ENCODE results near the gene RAB27A. TPM values are rescaled to one million over a fixed set of nuclear protein-coding genes. Genes with fewer than 3 reads are reported as not detected.
"Not testable (repeated sequence)": the region's sequence is repeated elsewhere in the genome, so short reads cannot be mapped to it uniquely, and the experiment has no call there.

Gene RAB27A
- total RNA-seq, 1 donor from 2014 or later = 13.1 TPM

GRCh38 chr15:55297315-55297714 is 7.7 kb upstream of the RAB27A start:
- TF ChIP-seq CTCF (IDR thresholded peaks at IDR 0.05; ENCODE audit: unreplicated experiment) = no peak
- no peak overlapping the region for H3K4me3 Mint-ChIP-seq
- no peaks in the 10 kb centered on the region for H3K36me3 Mint-ChIP-seq
- H3K4me1 Mint-ChIP-seq = no peaks in the 10 kb centered on the region
- no peaks in the 10 kb centered on the region for H3K27me3 Mint-ChIP-seq (ENCODE audit: low read depth)
- H3K9me3 Mint-ChIP-seq = peaks cover 6% of the 10 kb centered on the region
- H3K27ac Mint-ChIP-seq = no peak overlapping the region
- no peak for DNase-seq (ENCODE audit: low spot score in 2 of 2, unreplicated experiment in 2 of 2)

GRCh38 chr15:55290528-55291057 is 980 bp upstream of the RAB27A start:
- DNase-seq (ENCODE audit: low spot score in 2 of 2, unreplicated experiment in 2 of 2) = peak; percentile 59 to 85
- peak overlapping the region; percentile 87 for H3K4me3 Mint-ChIP-seq
- H3K36me3 Mint-ChIP-seq = peaks cover 7% of the 10 kb centered on the region
- H3K27ac Mint-ChIP-seq = peak overlapping the region; percentile 87
- no peaks in the 10 kb centered on the region for H3K27me3 Mint-ChIP-seq (ENCODE audit: low read depth)
- peaks cover 12% of the 10 kb centered on the region for H3K4me1 Mint-ChIP-seq
- peak; percentile 63 for TF ChIP-seq CTCF (IDR thresholded peaks at IDR 0.05; ENCODE audit: unreplicated experiment)
- no peaks in the 10 kb centered on the region for H3K9me3 Mint-ChIP-seq

GRCh38 chr15:55289011-55289745 is 435 bp downstream of the RAB27A start:
- peaks cover 7% of the 10 kb centered on the region for H3K36me3 Mint-ChIP-seq
- no peak for TF ChIP-seq CTCF (IDR thresholded peaks at IDR 0.05; ENCODE audit: unreplicated experiment)
- no peaks in the 10 kb centered on the region for H3K27me3 Mint-ChIP-seq (ENCODE audit: low read depth)
- no peaks in the 10 kb centered on the region for H3K9me3 Mint-ChIP-seq
- peaks cover 12% of the 10 kb centered on the region for H3K4me1 Mint-ChIP-seq
- DNase-seq (ENCODE audit: low spot score in 2 of 2, unreplicated experiment in 2 of 2) = peak in 1 of 2 experiments; percentile 39
- peak overlapping the region; percentile 94 for H3K27ac Mint-ChIP-seq
- peak overlapping the region; percentile 87 for H3K4me3 Mint-ChIP-seq

GRCh38 chr15:55288006-55288717 is 1.5 kb downstream of the RAB27A start:
- Mint-ChIP-seq H3K4me1 (peaks cover 12% of the 10 kb centered on the region), H3K4me3 (peak overlapping the region; percentile 87), H3K36me3 (peaks cover 7% of the 10 kb centered on the region), H3K9me3 (no peaks in the 10 kb centered on the region), H3K27ac (peak overlapping the region; percentile 94), H3K27me3 (ENCODE audit: low read depth) (no peaks in the 10 kb centered on the region)
- TF ChIP-seq CTCF (IDR thresholded peaks at IDR 0.05; ENCODE audit: unreplicated experiment) = no peak
- DNase-seq (ENCODE audit: low spot score in 2 of 2, unreplicated experiment in 2 of 2) = no peak

- H3K27ac Mint-ChIP-seq; H3K36me3 Mint-ChIP-seq; H3K27me3 Mint-ChIP-seq (ENCODE audit: low read depth); H3K9me3 Mint-ChIP-seq; DNase-seq (ENCODE audit: low spot score in 2 of 2, unreplicated experiment in 2 of 2); H3K4me3 Mint-ChIP-seq: not testable (repeated sequence)
- peaks cover 15% of the 10 kb centered on the region for H3K4me1 Mint-ChIP-seq
Measured at GRCh38 chr15:55286442-55287189, 3.0 kb downstream of the RAB27A start.
